Stimulated activated CD8-positive, alpha-beta memory T cell treated with anti-CD3 and anti-CD28 coated beads, Interleukin-4, amount 100 ng/mL, for 4 hours (primary cell): ENCODE data around the gene AMBN.

ENCODE experiments used
- DNase-seq, 2 donors: peaks; one replicate each; pipeline ENCODE4 v3.0.0-alpha.2; 2020; ENCODE audit warnings: low read depth in 2 of 2, low spot score in 1 of 2

Gene AMBN

GRCh38 chr4:70591955-70592582 lies at the start of gene AMBN:
Gene AMBN (plus strand): TSS chr4:70592256. CDS start chr4:70592359, 103 bp downstream.
- DNase-seq, result no peak

GRCh38 chr4:70544279-70544868 lies 47.7 kb upstream of the AMBN start:
- no peak for DNase-seq

GRCh38 chr4:70556856-70557255 lies 35.2 kb upstream of the AMBN start:
- no peak for DNase-seq

- DNase-seq, result no peak
These were observed 32.7 kb upstream of the AMBN start for GRCh38 chr4:70559211-70559830.

GRCh38 chr4:70559924-70560323 lies 32.1 kb upstream of the AMBN start:
- DNase-seq, result no peak

- DNase-seq, result no peak
These were observed 28.0 kb upstream of the AMBN start for GRCh38 chr4:70564033-70564432.

- DNase-seq, result no peak
These were observed 21.3 kb upstream of the AMBN start for GRCh38 chr4:70570796-70571195.

GRCh38 chr4:70571772-70572171 lies 20.3 kb upstream of the AMBN start:
- no peak for DNase-seq

- DNase-seq, result no peak
These were observed 16.1 kb upstream of the AMBN start for GRCh38 chr4:70575964-70576363.

- DNase-seq, result no peak
These were observed 14.7 kb upstream of the AMBN start for GRCh38 chr4:70577220-70577927.

GRCh38 chr4:70581980-70582379 lies 10.1 kb upstream of the AMBN start:
- DNase-seq, result no peak

GRCh38 chr4:70583952-70584834 lies 7.9 kb upstream of the AMBN start:
- no peak for DNase-seq

- DNase-seq, result no peak
These were observed 5.2 kb upstream of the AMBN start for GRCh38 chr4:70586841-70587240.

GRCh38 chr4:70589785-70590184 lies 2.3 kb upstream of the AMBN start:
- no peak for DNase-seq

- DNase-seq, result no peak
These were observed 2.1 kb downstream of the AMBN start for GRCh38 chr4:70594196-70594595.

- no peak for DNase-seq
These were observed 8.2 kb downstream of the AMBN start for GRCh38 chr4:70600305-70600704.

- no peak for DNase-seq
These were observed 8.9 kb downstream of the AMBN start for GRCh38 chr4:70600977-70601376.

- DNase-seq, result peak; percentile 17 to 24
These were observed 9.5 kb downstream of the AMBN start for GRCh38 chr4:70601422-70602039.

- DNase-seq, result no peak
These were observed 11.8 kb downstream of the AMBN start for GRCh38 chr4:70603856-70604255.

- no peak for DNase-seq
These were observed 14.4 kb downstream of the AMBN start for GRCh38 chr4:70606459-70606858.
